HG03565 (cell line): ENCODE results near the gene MIEN1.
"Not testable (repeated sequence)": the region's sequence is repeated elsewhere in the genome, so short reads cannot be mapped to it uniquely, and the experiment has no call there.

Source experiments
- ATAC-seq: cut with Tn5 transposase; IDR thresholded peaks from one replicate; pipeline ENCODE4 v1.9.1; 2021; ENCODE audit warnings: mild to moderate bottlenecking, moderate library complexity; ENCODE audit not compliant: unreplicated experiment

The MIEN1 gene

GRCh38 chr17:39742126-39742855 lies 12.0 kb upstream of the MIEN1 start:
- ATAC-seq: no peak

GRCh38 chr17:39740357-39741111 lies 10.2 kb upstream of the MIEN1 start:
- ATAC-seq: no peak

GRCh38 chr17:39739885-39740356 lies 9.6 kb upstream of the MIEN1 start:
- ATAC-seq: no peak

- ATAC-seq: no peak
Measured at GRCh38 chr17:39738983-39739884, 8.9 kb upstream of the MIEN1 start.

- ATAC-seq: no peak
Measured at GRCh38 chr17:39738568-39738901, 8.2 kb upstream of the MIEN1 start.

GRCh38 chr17:39737760-39738567 lies 7.6 kb upstream of the MIEN1 start, which contains the start of gene GRB7:
Gene GRB7 (plus strand): TSS chr17:39737938. CDS start chr17:39742302, 4,364 bp downstream.
- ATAC-seq: no peak

- ATAC-seq: no peak
Measured at GRCh38 chr17:39737206-39737759, 7.0 kb upstream of the MIEN1 start.

- ATAC-seq: no peak
Measured at GRCh38 chr17:39736319-39737165, 6.2 kb upstream of the MIEN1 start.

GRCh38 chr17:39735882-39736281 lies 5.5 kb upstream of the MIEN1 start:
- no peak for ATAC-seq

- ATAC-seq: no peak
Measured at GRCh38 chr17:39732586-39732985, 2.3 kb upstream of the MIEN1 start.

- ATAC-seq: no peak
Measured at GRCh38 chr17:39729280-39729851, 966 bp downstream of the MIEN1 start.

GRCh38 chr17:39727556-39727955 lies 2.8 kb downstream of the MIEN1 start:
- no peak for ATAC-seq

GRCh38 chr17:39726617-39727016 lies 3.7 kb downstream of the MIEN1 start:
- no peak for ATAC-seq

GRCh38 chr17:39725923-39726322 lies 4.4 kb downstream of the MIEN1 start:
- ATAC-seq: not testable (repeated sequence)

- ATAC-seq: no peak
Measured at GRCh38 chr17:39724731-39725130, 5.6 kb downstream of the MIEN1 start.

- no peak for ATAC-seq
Measured at GRCh38 chr17:39722965-39723848, 7.1 kb downstream of the MIEN1 start.

GRCh38 chr17:39722104-39722503 lies 8.2 kb downstream of the MIEN1 start:
- ATAC-seq: no peak
